ENCODE results near the gene PYCR2. TPM values are rescaled to one million over a fixed set of nuclear protein-coding genes. Genes with fewer than 3 reads are reported as not detected.

PYCR2 gene
- total RNA-seq, 1 experiment from 2014 or later, result 173 TPM

GRCh38 chr1:225872075-225872430 is 52.0 kb downstream of the PYCR2 start:
- no TSS peak for BruUV-seq (replicated peaks)
- intact Hi-C loops (cut with micrococcal nuclease), result no loop called here
- Mint-ChIP-seq H3K36me3 (ENCODE audit: insufficient read depth, unreplicated experiment) (peaks cover 66% of the 10 kb centered on the region), H3K4me1 (ENCODE audit: insufficient read depth, unreplicated experiment) (peaks cover 13% of the 10 kb centered on the region), H3K27ac (ENCODE audit: low read depth, unreplicated experiment) (no peak overlapping the region), H3K4me3 (ENCODE audit: unreplicated experiment) (no peak overlapping the region), H3K9me3 (ENCODE audit: unreplicated experiment) (no peaks in the 10 kb centered on the region), H3K27me3 (ENCODE audit: insufficient read depth, unreplicated experiment) (no peaks in the 10 kb centered on the region)
- TF ChIP-seq CTCF (IDR thresholded peaks at IDR 0.05; ENCODE audit: unreplicated experiment), result no peak
- no peak for DNase-seq (ENCODE audit: unreplicated experiment)
- CTCF ChIA-PET, result interaction anchor here (0.6 to 3.0 kb wide), 10 partner anchors 8 to 428 kb away, joined by 3 to 15 read pairs (median 4); partner anchors contain the start of gene TMEM63A
- POLR2A ChIA-PET, result interaction anchor here (0.6 to 2.3 kb wide), 3 partner anchors 10 to 559 kb away, joined by 3 to 14 read pairs (median 7); partner anchors contain the start of genes PYCR2 and TMEM63A

GRCh38 chr1:225871359-225872074 is 52.5 kb downstream of the PYCR2 start:
- intact Hi-C loops (cut with micrococcal nuclease), result no loop called here
- no TSS peak for BruUV-seq (replicated peaks)
- Mint-ChIP-seq H3K4me3 (ENCODE audit: unreplicated experiment) (no peak overlapping the region), H3K36me3 (ENCODE audit: insufficient read depth, unreplicated experiment) (peaks cover 64% of the 10 kb centered on the region), H3K4me1 (ENCODE audit: insufficient read depth, unreplicated experiment) (peaks cover 13% of the 10 kb centered on the region), H3K27me3 (ENCODE audit: insufficient read depth, unreplicated experiment) (no peaks in the 10 kb centered on the region), H3K9me3 (ENCODE audit: unreplicated experiment) (no peaks in the 10 kb centered on the region), H3K27ac (ENCODE audit: low read depth, unreplicated experiment) (no peak overlapping the region)
- TF ChIP-seq CTCF (IDR thresholded peaks at IDR 0.05; ENCODE audit: unreplicated experiment), result no peak
- ChIA-PET POLR2A (interaction anchor here (0.6 to 2.3 kb wide), 6 partner anchors 10 to 52 kb away, joined by 3 to 14 read pairs (median 4); partner anchors contain the start of genes PYCR2 and TMEM63A), CTCF (interaction anchor here (0.6 to 3.0 kb wide), 12 partner anchors 8 to 427 kb away, joined by 3 to 15 read pairs (median 4); partner anchors contain the start of gene TMEM63A)
- no peak for DNase-seq (ENCODE audit: unreplicated experiment)

- peaks cover 62% of the 10 kb centered on the region for H3K36me3 Mint-ChIP-seq (ENCODE audit: insufficient read depth, unreplicated experiment)
- intact Hi-C loops (cut with micrococcal nuclease), result no loop called here
Observed at GRCh38 chr1:225870911-225871310, 53.1 kb downstream of the PYCR2 start.

More at GRCh38 chr1:225870911-225871310, 53.1 kb downstream of the PYCR2 start:
- no peak for DNase-seq (ENCODE audit: unreplicated experiment)
- H3K27me3 Mint-ChIP-seq (ENCODE audit: insufficient read depth, unreplicated experiment), result no peaks in the 10 kb centered on the region
- H3K9me3 Mint-ChIP-seq (ENCODE audit: unreplicated experiment), result no peaks in the 10 kb centered on the region
- H3K4me3 Mint-ChIP-seq (ENCODE audit: unreplicated experiment), result no peak overlapping the region
- ChIA-PET CTCF (interaction anchor here (0.6 to 3.0 kb wide), 9 partner anchors 11 to 396 kb away, joined by 3 to 15 read pairs (median 4); partner anchors contain the start of gene TMEM63A), POLR2A (interaction anchor here (0.6 to 2.3 kb wide), 6 partner anchors 11 to 53 kb away, joined by 3 to 14 read pairs (median 4); partner anchors contain the start of gene TMEM63A)
- BruUV-seq (replicated peaks), result no TSS peak
- H3K4me1 Mint-ChIP-seq (ENCODE audit: insufficient read depth, unreplicated experiment), result peaks cover 8% of the 10 kb centered on the region
- TF ChIP-seq CTCF (IDR thresholded peaks at IDR 0.05; ENCODE audit: unreplicated experiment), result no peak
- no peak overlapping the region for H3K27ac Mint-ChIP-seq (ENCODE audit: low read depth, unreplicated experiment)

Small RNAs within 50 kb of the gene (microRNA-seq; reads per million reads assigned to microRNA genes)
- gene MIR6741, result 1.3 reads per million, percentile 3 among the genes with 10 or more reads in this experiment

Other genes starting within 250 kb of the PYCR2 start
- 417 and 511 TPM in 2 replicates for gene SRP9, start 146.4 kb downstream of the PYCR2 start, total RNA-seq (2022)
- 25.0 and 35.8 TPM in 2 replicates for gene EPHX1, start 114.1 kb downstream of the PYCR2 start, total RNA-seq (2022)
- 52.1 and 71.2 TPM in 2 replicates for gene TMEM63A, start 41.9 kb downstream of the PYCR2 start, total RNA-seq (2022)
- gene LEFTY1, start 35.1 kb downstream of the PYCR2 start, total RNA-seq (2022), result not detected in 2 replicates
- gene LEFTY2, start 17.0 kb upstream of the PYCR2 start, total RNA-seq (2022), result not detected in 2 replicates
- 59.3 and 61.8 TPM in 2 replicates for gene SDE2, start 75.1 kb upstream of the PYCR2 start, total RNA-seq (2022)
- 635 and 710 TPM in 2 replicates for gene H3-3A, start 138.5 kb upstream of the PYCR2 start, total RNA-seq (2022)

Data from MCF 10A (cell line).